SKM-1 treated with dmso at 0.1 percent for 144 hours (cell line): ENCODE data around the gene ELFN1.

Source experiments
- DNase-seq: peaks from one replicate; lab custom pipeline; 2025; ENCODE audit not compliant: unreplicated experiment; lab: John Stamatoyannopoulos, UW

Gene ELFN1

DNA sequence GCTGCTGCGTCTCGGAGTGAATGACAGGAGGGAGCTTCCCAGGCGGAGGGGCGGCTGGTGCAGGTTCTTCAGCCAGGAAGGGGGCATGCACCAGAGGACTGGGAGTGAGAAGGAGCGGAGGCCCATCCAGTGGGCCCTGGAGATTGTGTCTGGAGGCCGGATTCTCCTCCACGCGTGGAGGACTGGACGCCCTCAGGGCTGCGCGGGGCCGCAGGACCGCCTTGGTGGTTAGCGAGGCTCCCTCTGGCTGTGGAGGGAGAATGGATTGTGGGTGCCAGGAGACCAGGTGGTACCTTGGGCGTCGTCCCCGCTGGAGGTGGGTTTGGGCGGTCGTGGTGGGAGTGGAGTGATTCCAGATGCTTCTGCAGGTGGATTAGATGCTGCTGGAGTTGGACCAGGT lies 68.9 kb downstream of the ELFN1 start:
- DNase-seq: no peak

DNA sequence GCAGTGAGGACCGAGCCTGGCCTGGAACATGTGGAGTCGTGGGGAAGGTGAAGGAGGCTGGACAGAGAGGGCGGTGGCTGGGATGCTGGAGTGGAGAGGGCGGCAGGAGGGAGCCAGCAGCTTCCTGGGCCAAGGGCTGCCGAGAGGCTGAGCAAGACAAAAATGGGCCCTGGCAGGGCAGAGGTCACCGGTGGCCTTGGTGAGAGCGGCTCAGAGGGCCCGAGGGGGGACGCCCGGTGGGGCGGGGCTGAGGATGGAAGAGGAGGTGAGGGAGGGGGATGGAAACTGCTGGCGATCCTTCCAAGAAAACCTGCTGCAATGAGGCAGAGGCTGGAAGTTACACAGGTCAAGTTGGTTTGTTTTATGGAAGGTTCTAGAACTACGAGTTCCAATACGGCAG lies 69.5 kb downstream of the ELFN1 start:
- no peak for DNase-seq

DNA sequence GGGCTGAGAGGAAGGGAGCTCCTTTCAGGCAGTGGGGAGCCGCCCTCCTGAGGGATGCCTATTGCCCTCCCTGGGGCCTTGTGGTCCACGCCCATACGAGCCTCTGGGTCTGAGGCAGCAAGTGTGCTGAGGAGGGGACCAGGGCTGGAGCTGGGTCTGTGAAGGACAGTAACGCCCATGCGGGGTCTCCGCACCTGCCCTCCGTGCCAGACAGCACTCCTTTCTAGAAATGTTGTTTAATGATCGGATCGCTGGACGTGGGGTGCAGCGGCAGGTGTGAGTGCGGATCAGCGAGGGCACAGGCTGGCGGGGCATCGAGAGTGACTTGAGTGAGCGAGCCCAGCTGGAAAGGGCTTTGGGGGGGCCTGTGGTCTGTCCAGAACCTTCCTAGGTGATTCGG lies 70.1 kb downstream of the ELFN1 start:
- no peak for DNase-seq

DNA sequence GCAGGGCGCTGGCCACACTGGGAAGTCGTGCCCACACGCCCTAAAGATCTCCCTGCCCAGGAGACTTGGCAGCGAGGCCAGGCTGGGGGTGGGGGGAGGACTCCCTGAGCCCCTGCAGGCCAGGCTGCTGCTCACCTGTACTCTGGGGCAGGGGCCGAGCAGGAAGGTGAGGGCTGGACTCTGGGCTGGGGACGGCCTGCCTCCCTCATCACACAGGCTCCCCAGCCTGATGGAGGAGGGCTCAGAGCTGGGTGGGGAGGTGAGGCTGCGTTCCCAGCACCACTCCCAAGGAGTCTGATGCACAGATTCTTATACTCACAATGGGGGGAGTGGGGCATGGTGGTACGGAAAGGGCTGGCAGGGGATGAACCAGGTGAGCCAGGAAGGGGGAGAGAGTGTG lies 71.2 kb downstream of the ELFN1 start:
- no peak for DNase-seq

DNA sequence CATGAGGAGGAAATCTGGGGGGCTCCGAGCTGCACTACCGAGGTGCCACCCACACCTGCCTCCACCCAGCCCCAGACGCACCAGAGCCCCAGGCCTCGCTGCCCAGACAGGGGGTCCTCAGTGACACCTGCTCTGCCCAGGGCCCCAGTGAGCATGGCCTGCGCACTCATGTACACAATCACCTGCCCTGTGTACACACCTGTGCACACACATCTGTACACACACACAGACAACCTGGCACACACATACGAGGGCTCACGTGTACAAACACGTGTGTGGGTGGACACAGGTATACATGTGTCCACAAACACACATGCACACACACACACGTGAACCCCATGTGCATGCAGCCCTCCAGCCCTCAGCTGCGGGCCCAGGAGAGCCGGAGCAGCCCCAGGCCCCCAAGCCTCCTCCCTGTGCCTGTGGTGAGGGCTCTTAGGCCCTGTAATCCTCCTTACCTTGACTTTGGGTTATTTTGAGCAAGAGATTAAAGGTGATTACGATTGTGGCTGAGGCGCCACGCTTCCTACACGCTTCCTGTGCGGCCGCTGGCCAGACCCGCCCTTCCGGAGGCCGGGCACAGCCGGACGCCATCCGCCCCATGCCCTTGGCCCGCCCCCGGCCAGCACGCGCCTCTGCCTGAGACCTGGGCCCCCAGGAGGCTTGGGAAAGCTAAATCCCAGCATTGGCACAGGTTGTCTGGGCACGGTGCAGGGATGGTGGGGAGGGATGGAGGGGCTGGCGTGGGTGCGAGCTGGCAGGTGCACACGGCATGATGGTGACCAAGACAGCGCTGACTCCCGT lies 71.9 kb downstream of the ELFN1 start:
- DNase-seq: no peak

DNA sequence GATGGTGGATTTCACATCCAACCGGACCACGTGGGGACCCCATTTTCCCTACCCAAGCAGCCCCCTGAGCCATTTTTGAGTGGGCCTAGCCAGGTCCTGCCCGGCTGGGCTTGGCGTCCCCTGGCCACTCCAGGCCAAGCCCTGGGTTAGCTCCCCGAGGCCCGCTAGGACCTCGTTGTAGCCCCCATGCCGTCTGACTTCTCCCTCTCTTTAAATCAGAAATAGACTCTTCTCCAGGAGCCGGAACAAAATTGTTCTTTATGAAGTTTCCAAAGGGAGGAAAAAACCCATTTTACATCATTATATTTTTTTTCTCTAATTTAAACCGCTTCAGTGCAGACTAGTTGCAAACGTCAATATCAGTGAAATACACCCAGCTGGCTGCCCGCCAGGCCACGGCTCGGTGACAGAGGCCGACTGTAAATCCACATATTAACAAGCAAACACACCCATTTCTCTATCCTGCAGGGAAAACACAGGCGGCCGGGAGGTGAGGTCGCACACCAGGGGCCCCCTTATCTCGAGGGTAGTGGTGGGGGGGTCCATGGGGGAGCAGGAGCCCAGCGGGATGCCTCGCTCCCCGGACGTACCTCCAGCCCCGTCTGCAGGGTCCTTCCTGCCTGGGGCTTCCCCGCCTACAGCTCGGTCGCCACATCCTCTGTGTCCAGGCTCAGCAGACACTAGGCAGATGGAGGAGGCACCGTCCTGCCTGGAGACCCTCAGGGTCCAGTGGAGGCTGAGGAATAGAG lies 72.7 kb downstream of the ELFN1 start:
- DNase-seq: no peak

DNA sequence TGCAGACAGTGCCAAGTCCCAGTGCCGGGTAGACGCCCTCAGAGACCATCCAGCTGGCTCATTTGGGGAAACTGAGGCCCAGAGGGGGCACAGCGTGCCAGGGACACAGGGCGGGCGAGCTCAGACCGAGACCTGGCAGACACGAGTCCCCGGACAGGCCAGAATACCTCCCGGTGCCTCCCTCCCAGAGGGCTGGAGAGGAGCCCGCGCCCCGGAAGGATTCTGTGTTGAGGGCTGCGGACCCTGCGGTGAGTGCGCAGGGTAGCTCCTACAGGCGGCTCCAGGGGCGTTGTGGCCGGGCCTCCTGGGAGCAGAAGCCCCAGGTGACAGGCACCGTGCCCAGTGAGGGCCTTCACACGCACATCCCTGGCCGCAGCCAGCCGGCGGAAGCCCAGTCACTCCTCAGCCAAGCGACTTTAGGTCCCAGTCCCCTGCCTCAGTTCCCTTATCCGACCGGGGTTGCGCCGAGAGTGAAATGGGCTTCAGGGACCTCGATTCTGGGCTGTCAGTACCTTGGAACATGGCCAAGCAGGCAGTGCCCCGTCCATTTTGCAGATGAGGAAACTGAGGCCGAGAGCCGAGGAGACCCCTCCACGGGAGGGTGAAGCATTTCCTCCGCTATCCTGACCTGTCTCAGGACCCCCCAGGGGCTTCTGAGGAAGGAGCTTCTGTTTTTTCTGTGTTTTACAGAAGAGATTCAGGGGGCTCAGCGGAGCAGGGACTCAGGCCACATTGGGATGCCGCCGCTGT lies 73.6 kb downstream of the ELFN1 start:
- no peak for DNase-seq

DNA sequence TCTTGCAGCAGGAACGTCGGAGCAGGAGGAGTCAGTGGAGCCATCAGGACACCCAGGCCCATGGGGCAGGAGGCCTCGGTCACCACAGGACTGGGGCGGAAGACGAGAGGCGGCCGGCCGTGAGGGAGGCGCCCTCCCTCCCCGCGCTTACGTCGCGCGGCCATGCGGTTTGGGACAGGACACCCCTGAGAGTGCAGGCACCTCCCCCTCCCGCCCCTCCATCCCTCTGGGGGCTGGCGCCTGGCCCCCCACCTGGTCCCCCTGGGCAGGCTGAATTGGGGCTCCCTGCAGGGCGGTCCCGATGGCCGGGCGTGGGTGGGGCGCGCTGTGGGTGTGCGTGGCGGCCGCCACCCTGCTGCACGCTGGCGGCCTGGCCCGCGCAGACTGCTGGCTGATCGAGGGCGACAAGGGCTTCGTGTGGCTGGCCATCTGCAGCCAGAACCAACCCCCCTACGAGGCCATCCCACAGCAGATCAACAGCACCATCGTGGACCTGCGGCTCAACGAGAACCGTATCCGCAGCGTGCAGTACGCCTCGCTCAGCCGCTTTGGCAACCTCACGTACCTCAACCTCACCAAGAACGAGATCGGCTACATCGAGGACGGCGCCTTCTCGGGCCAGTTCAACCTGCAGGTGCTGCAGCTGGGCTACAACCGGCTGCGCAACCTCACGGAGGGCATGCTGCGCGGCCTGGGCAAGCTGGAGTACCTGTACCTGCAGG lies 74.4 kb downstream of the ELFN1 start:
- DNase-seq: no peak

DNA sequence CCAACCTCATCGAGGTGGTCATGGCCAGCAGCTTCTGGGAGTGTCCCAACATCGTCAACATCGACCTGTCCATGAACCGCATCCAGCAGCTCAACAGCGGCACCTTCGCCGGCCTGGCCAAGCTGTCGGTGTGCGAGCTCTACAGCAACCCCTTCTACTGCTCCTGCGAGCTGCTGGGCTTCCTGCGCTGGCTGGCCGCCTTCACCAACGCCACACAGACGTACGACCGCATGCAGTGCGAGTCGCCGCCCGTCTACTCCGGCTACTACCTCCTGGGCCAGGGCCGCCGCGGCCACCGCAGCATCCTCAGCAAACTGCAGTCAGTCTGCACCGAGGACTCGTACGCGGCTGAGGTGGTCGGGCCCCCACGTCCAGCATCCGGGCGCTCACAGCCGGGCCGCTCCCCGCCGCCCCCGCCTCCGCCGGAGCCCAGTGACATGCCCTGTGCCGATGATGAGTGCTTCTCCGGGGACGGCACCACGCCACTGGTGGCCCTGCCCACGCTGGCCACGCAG lies 75.0 kb downstream of the ELFN1 start:
- no peak for DNase-seq

DNA sequence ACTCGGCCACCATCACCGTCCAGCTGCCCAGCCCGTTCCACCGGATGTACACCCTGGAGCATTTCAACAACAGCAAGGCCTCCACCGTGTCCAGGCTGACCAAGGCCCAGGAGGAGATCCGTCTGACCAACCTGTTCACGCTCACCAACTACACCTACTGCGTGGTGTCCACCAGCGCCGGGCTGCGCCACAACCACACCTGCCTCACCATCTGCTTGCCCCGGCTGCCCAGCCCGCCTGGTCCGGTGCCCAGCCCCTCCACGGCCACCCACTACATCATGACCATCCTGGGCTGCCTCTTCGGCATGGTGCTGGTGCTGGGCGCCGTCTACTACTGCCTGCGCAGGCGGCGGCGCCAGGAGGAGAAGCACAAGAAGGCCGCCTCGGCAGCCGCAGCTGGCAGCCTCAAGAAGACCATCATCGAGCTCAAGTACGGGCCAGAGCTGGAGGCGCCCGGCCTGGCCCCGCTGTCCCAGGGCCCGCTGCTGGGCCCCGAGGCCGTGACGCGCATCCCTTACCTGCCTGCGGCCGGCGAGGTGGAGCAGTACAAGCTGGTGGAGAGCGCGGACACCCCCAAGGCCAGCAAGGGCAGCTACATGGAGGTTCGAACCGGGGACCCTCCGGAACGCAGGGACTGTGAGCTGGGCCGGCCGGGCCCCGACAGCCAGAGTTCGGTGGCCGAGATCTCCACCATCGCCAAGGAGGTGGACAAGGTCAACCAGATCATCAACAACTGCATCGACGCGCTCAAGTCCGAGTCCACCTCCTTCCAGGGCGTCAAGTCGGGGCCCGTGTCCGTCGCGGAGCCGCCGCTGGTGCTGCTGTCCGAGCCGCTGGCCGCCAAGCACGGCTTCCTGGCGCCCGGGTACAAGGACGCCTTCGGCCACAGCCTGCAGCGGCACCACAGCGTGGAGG lies 75.8 kb downstream of the ELFN1 start:
- DNase-seq: no peak

DNA sequence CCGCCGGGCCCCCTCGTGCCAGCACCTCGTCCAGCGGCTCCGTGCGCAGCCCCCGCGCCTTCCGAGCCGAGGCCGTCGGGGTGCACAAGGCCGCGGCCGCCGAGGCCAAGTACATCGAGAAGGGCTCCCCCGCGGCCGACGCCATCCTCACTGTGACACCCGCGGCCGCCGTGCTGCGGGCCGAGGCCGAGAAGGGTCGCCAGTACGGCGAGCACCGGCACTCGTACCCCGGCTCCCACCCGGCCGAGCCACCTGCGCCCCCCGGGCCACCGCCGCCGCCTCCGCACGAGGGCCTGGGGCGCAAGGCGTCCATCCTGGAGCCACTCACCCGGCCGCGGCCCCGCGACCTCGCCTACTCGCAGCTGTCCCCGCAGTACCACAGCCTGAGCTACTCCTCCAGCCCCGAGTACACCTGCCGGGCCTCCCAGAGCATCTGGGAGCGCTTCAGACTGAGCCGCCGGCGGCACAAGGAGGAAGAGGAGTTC lies 76.5 kb downstream of the ELFN1 start:
- DNase-seq: no peak

DNA sequence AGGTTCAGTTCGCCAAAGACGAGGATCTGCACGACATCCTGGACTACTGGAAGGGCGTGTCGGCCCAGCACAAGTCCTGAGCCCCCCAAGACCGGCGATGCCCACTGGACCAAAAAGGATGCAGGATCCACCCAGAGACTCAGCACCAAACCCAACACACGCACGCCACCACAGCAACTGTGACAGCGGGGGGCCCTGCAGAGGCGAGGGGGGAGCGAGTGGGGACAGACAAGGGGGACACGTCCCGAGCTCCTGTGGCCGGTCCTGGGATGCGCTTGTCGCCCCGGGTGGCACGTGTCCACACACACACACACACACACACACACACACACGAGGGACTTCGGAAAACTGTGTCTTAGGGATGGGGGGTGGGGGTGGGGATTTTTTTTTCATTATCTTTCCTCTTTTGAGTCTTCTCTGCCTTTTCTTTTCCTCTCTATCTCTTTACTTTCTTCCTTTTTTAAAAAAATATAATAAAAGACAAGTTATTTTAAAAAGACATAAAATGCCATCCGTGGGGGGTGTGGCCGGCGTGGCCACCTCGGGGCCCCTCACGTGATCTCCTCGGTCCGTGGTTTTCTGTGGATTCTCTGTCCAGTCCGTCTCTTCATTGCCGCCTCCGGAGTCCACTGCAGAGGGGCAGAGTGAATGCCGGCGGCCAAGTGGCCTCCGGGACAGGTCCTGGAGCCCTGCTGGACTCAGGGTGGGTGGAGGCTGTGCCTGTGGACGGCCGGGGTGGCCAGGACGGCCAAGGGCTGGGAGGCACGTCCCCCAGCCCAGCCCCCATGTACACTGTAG lies 77.1 kb downstream of the ELFN1 start:
- DNase-seq: no peak

DNA sequence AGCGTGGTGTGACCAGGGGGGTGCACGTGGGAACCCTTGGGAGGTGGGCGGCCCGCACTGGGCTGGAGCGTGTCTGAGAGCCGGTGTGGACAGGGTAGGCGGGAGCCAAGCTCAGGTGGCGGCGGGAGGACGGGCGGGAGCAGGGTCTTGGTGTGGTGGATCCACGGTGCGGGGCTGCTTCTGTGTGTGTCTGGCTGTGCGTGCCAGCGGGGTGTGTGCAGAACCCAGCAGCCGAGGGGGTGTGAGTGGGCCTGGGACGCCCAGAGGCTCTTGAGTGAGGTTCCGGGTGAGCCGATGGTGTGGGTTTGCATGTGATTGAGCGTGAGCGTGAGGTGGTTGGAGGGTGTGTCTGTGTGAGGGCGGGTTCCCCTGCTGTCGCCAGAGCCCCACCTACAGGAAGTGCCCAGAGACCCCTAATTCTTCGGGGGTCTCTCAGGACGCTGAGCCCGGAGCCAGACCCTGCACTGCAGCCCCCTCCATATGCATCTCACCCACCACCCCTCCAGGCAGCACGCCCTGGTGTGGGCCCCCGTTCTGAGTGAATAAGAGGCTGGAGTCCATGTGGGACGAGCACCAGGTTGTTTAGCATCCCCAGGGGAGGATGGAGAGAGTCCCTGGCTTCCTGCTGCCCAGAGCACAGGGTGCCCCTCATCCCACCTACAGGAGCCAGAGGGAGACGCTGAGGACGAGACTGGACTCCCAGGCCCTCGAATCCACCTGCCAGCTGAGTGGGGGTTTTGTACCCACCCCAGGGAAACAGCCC lies 78.2 kb downstream of the ELFN1 start:
- DNase-seq: no peak

DNA sequence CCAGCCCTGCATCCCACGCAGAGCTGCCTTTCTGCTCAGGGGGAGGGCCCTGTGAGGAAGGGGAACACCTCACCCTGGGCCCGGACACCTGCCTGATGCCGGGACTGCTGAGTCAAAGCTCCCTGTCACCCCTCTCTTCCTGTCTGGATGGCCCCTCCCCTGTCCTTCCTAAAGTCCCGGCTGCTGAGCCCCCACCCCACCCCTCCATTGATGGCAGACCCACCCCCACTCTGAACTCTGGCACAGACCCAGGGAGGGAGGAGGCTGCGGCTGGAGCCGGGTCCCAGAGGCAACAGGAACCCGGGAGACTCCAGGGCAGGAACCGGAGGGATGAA lies 78.7 kb downstream of the ELFN1 start:
- DNase-seq: no peak

DNA sequence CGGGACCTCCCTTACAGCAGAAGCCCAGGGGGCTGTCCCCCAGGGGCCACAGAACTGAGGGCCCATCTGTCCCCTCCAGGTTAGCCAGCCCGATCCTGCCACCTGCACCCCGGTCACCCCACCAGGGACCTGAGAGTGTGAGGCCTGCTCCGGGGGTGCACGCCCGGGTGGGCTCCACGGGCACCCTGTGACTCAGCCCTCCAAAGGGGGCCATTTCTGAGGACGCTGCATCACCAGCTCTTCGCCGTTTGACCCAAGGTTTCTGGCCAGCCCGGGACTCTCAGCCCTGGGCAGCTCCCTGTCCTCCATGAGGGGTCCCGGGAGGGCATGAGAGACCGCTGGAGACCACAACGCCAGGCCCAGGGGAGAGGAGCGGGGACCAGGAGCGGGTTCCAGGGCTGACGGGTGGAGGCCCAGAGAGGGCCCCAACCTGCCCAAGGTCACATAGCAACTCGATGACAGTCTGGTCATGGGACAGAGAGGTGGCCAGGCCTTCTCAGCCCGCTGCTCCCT lies 79.3 kb downstream of the ELFN1 start:
- DNase-seq: no peak

DNA sequence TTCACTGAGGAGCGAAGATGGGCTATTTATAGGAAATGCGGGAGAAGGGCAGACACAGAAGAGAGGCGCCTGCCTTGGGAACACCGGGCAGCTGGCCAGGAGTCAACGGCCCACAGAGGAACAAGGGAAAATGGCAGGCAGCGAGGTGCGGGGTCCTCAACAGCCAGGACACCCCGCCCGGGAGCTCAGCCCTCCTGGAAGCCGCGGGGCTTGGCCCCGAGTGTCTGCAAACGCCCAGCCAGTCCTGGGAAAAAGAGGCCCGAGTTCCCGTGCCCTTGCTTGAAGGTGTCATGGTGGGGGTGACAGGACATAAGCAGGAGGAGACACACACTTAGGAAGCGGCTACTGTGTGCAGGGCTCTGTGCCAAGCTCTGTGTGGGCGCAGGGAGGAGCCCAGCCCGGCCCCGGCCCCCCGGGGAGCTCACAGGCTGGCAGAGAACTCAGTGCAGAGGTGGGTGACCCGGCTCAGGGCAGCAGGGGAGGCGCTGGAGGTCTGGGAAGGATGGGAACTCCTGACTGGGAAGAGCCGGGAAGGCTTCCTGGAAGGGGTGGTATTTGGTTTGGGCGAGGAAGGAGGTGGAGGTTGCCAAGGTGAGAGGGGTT lies 79.9 kb downstream of the ELFN1 start:
- DNase-seq: no peak

DNA sequence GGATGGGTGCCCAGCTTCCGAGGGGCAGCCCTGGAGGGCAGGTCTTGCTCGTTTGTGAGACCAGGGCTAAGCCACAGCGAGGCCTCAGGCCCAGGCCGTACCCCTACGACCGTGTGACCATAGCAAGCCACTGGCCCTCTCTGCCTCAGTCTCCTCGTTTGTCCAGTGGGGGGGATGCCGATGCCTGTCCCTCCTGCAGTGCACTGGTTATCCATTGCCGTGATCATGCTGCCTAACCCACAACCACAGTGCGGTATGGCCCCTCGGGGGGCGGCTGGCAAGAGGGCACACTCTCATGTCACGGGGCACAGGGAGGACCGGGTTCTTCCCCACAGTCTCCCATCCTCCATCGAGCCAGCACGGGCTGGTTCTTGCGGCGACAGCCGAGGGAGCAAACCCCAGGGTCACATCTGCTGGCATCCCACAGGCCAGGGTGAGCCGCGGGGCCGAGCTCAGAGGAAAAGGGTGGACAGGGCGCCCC lies 80.5 kb downstream of the ELFN1 start:
- no peak for DNase-seq

DNA sequence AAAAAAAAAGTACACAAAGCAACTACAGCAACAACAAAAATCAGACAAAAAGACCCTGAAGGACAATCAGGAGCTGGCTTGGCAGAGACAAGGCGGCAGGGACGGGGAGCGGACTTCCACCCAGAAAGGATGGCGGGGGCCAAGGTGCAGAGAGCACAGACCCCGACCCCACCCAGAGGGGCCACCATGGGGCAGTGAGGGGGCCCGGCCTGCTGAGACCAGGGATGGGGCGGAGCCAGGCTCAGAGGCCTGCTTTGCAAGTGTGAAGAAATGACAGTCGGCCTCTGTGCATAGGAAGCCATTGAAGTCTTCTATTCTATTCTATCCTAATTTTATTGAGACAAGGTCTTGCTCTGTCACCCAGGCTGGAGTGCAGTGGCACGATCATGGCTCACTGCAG lies 82.0 kb downstream of the ELFN1 start:
- DNase-seq: no peak
